Parathyroid adenoma (tissue), 2 donors: ENCODE data around the gene KPNA3.
"Not testable (repeated sequence)": the region's sequence is repeated elsewhere in the genome, so short reads cannot be mapped to it uniquely, and the experiment has no call there.

ENCODE experiments used
- H2AFZ ChIP-seq: fragments of 300-600 bp; sonication (generic); one replicate; pipeline ENCODE4 v1.7.0; 2017; ENCODE audit warnings: antibody characterized with exemption, mild to moderate bottlenecking
- H3K27ac ChIP-seq: fragments of 300-600 bp; sonication (generic); one replicate; pipeline ENCODE4 v1.7.0; 2017
- H3K27me3 ChIP-seq: fragments of 300-600 bp; sonication (generic); one replicate; pipeline ENCODE4 v1.7.0; 2017; ENCODE audit warnings: low read length; ENCODE audit not compliant: control insufficient read depth, insufficient read depth
- H3K36me3 ChIP-seq: fragments of 300-600 bp; sonication (generic); one replicate; pipeline ENCODE4 v1.7.0; 2017; ENCODE audit warnings: low read length; ENCODE audit not compliant: control insufficient read depth, insufficient read depth
- H3K4me1 ChIP-seq: fragments of 300-600 bp; sonication (generic); one replicate; pipeline ENCODE4 v1.7.0; 2017; ENCODE audit warnings: control low read depth
- H3K4me2 ChIP-seq: fragments of 300-600 bp; sonication (generic); one replicate; pipeline ENCODE4 v1.7.0; 2017; ENCODE audit warnings: low read length
- H3K4me3 ChIP-seq: fragments of 300-600 bp; sonication (generic); one replicate; pipeline ENCODE4 v1.7.0; 2017; ENCODE audit warnings: low read depth, low read length
- H3K79me2 ChIP-seq: fragments of 300-600 bp; sonication (generic); one replicate; pipeline ENCODE4 v1.7.0; 2017; ENCODE audit warnings: control low read depth
- H3K9ac ChIP-seq: fragments of 300-600 bp; sonication (generic); one replicate; pipeline ENCODE4 v1.7.0; 2017; ENCODE audit warnings: mild to moderate bottlenecking
- H3K9me3 ChIP-seq: fragments of 300-600 bp; sonication (generic); one replicate; pipeline ENCODE4 v1.7.0; 2017; ENCODE audit warnings: low read length; ENCODE audit not compliant: control insufficient read depth
- CTCF ChIP-seq: fragments of 300-600 bp; sonication (generic); IDR thresholded peaks from one replicate; pipeline ENCODE4 v1.7.0; 2017; ENCODE audit warnings: antibody characterized with exemption, mild to moderate bottlenecking
- donor health status: primary hyperparathyroidism.

The KPNA3 gene

GRCh38 chr13:49777746-49778614 is 14.5 kb downstream of the KPNA3 start:
- H3K79me2 ChIP-seq = peaks cover 9% of the 10 kb centered on the region
- H3K4me3 ChIP-seq = no peak overlapping the region
- H3K4me1 ChIP-seq = no peaks in the 10 kb centered on the region
- no peak overlapping the region for H3K9ac ChIP-seq
- H3K4me2 ChIP-seq = no peak overlapping the region
- no peak overlapping the region for H3K27ac ChIP-seq
- no peak overlapping the region for H2AFZ ChIP-seq
- no peaks in the 10 kb centered on the region for H3K9me3 ChIP-seq
- no peaks in the 10 kb centered on the region for H3K27me3 ChIP-seq
- TF ChIP-seq CTCF = no peak
- no peaks in the 10 kb centered on the region for H3K36me3 ChIP-seq

- H3K4me3 ChIP-seq = no peak overlapping the region
- no peak overlapping the region for H3K4me2 ChIP-seq
- H3K36me3 ChIP-seq = no peaks in the 10 kb centered on the region
- no peaks in the 10 kb centered on the region for H3K27me3 ChIP-seq
- no peaks in the 10 kb centered on the region for H3K9me3 ChIP-seq
- TF ChIP-seq CTCF = no peak
- no peak overlapping the region for H3K9ac ChIP-seq
- H3K27ac ChIP-seq = no peak overlapping the region
- no peak overlapping the region for H2AFZ ChIP-seq
- H3K79me2 ChIP-seq = peaks cover 7% of the 10 kb centered on the region
- H3K4me1 ChIP-seq = no peaks in the 10 kb centered on the region
Measured at GRCh38 chr13:49776871-49777270, 15.6 kb downstream of the KPNA3 start.

GRCh38 chr13:49774376-49775005 is 18.0 kb downstream of the KPNA3 start:
- Histone ChIP-seq H2AFZ (no peak overlapping the region), H3K4me1 (no peaks in the 10 kb centered on the region), H3K9ac (no peak overlapping the region), H3K36me3 (no peaks in the 10 kb centered on the region), H3K4me2 (no peak overlapping the region), H3K27ac (no peak overlapping the region), H3K27me3 (no peaks in the 10 kb centered on the region), H3K79me2 (peaks cover 5% of the 10 kb centered on the region), H3K9me3 (no peaks in the 10 kb centered on the region), H3K4me3 (no peak overlapping the region)
- TF ChIP-seq CTCF = no peak

GRCh38 chr13:49772828-49773227 is 19.7 kb downstream of the KPNA3 start:
- TF ChIP-seq CTCF = no peak
- H3K4me2 ChIP-seq = no peak overlapping the region

GRCh38 chr13:49761811-49762210 is 30.7 kb downstream of the KPNA3 start:
- H3K27ac ChIP-seq, H3K36me3 ChIP-seq, H2AFZ ChIP-seq, H3K9ac ChIP-seq, H3K4me3 ChIP-seq, H3K4me2 ChIP-seq, H3K27me3 ChIP-seq, H3K9me3 ChIP-seq, H3K79me2 ChIP-seq, H3K4me1 ChIP-seq: not testable (repeated sequence)

More at GRCh38 chr13:49772828-49773227, 19.7 kb downstream of the KPNA3 start:
- Histone ChIP-seq H3K27ac (no peak overlapping the region), H3K79me2 (peaks cover 5% of the 10 kb centered on the region), H3K9me3 (no peaks in the 10 kb centered on the region), H3K9ac (no peak overlapping the region), H3K36me3 (no peaks in the 10 kb centered on the region), H3K27me3 (no peaks in the 10 kb centered on the region), H3K4me3 (no peak overlapping the region), H3K4me1 (no peaks in the 10 kb centered on the region), H2AFZ (no peak overlapping the region)
